Naive thymus-derived CD4-positive, alpha-beta T cell (primary cell): ENCODE data around the gene MEI1. TPM values are rescaled to one million over a fixed set of nuclear protein-coding genes. Genes with fewer than 3 reads are reported as not detected.

Experiments used
- polyA plus RNA-seq, 2 donors: library from polyadenylated mRNA; unstranded; fragments of 300-500 nt; fragmentation: Illumina TruSeq; gene quantifications; one replicate each; pipeline ENCODE4 v1.2.3, GENCODE V29; 2021
- total RNA-seq, 6 experiments: library from RNA in 5 of 6; stranded (reverse) in 5 of 6; gene quantifications; 1 replicate in 5 of 6; 2 replicates in 1 of 6; pipeline ENCODE4 v1.2.3 and lab custom pipeline; 2021 to 2026

The MEI1 gene
- total and polyA plus RNA-seq, 7 experiments from 2014 or later = 40.4 to 112 (median 64.7) TPM

Other genes starting within 250 kb of the MEI1 start
- gene PHF5A, start 230.8 kb upstream of the MEI1 start, total RNA-seq = 10 to 100 TPM; 27.8 to 63.9 (median 36.0) TPM
- 10 to 100 TPM; 22.4 to 25.8 TPM for gene PHF5A, start 230.8 kb upstream of the MEI1 start, polyA plus RNA-seq
- 10 to 100 TPM; 64.5 to 84.8 (median 70.3) TPM for gene ACO2, start 230.4 kb upstream of the MEI1 start, total RNA-seq
- gene ACO2, start 230.4 kb upstream of the MEI1 start, polyA plus RNA-seq = 100 to 1,000 TPM in 1 of 2 donors, 10 to 100 TPM in 1; 60.5 to 101 TPM
- 10 to 100 TPM; 21.7 to 59.6 (median 28.5) TPM for gene POLR3H, start 155.0 kb upstream of the MEI1 start, total RNA-seq
- 10 to 100 TPM; 24.2 to 32.2 TPM for gene POLR3H, start 155.0 kb upstream of the MEI1 start, polyA plus RNA-seq
- gene CSDC2, start 138.5 kb upstream of the MEI1 start, total RNA-seq = not detected
- not detected for gene CSDC2, start 138.5 kb upstream of the MEI1 start, polyA plus RNA-seq
- 10 to 100 TPM; 22.5 to 34.3 (median 26.9) TPM for gene PMM1, start 109.7 kb upstream of the MEI1 start, total RNA-seq
- 10 to 100 TPM; 40.7 to 42.8 TPM for gene PMM1, start 109.7 kb upstream of the MEI1 start, polyA plus RNA-seq
- gene DESI1, start 78.5 kb upstream of the MEI1 start, total RNA-seq = 10 to 100 TPM; 17.4 to 45.7 (median 24.5) TPM
- gene DESI1, start 78.5 kb upstream of the MEI1 start, polyA plus RNA-seq = 10 to 100 TPM; 10.9 to 14.4 TPM
- 100 to 1,000 TPM; 139 to 270 (median 160) TPM for gene XRCC6, start 78.2 kb upstream of the MEI1 start, total RNA-seq
- gene XRCC6, start 78.2 kb upstream of the MEI1 start, polyA plus RNA-seq = 100 to 1,000 TPM; 458 to 542 TPM
- gene SNU13, start 10.6 kb upstream of the MEI1 start, total RNA-seq = 100 to 1,000 TPM; 117 to 180 (median 122) TPM
- gene SNU13, start 10.6 kb upstream of the MEI1 start, polyA plus RNA-seq = 100 to 1,000 TPM; 283 to 295 TPM
- 10 to 100 TPM; 13.7 to 22.8 (median 18.2) TPM for gene CCDC134, start 101.2 kb downstream of the MEI1 start, total RNA-seq
- 1 to 10 TPM; 4.5 to 9.1 TPM for gene CCDC134, start 101.2 kb downstream of the MEI1 start, polyA plus RNA-seq
- gene SREBF2, start 133.6 kb downstream of the MEI1 start, total RNA-seq = 100 to 1,000 TPM in 3 of 5 experiments, 10 to 100 TPM in 2; 71.5 to 117 (median 101) TPM
- 10 to 100 TPM; 17.4 to 21.0 TPM for gene SREBF2, start 133.6 kb downstream of the MEI1 start, polyA plus RNA-seq
- under 1 TPM in 3 of 5 experiments, not detected in 2; 0.34 to 0.58 (median 0.54) TPM for gene SHISA8, start 215.6 kb downstream of the MEI1 start, total RNA-seq
- not detected for gene SHISA8, start 215.6 kb downstream of the MEI1 start, polyA plus RNA-seq
- 10 to 100 TPM in 2 of 5 experiments, 1 to 10 TPM in 3; 1.2 to 17.2 (median 8.4) TPM for gene TNFRSF13C, start 227.3 kb downstream of the MEI1 start, total RNA-seq
- under 1 TPM; 0.38 to 0.39 TPM for gene TNFRSF13C, start 227.3 kb downstream of the MEI1 start, polyA plus RNA-seq
- gene CENPM, start 247.6 kb downstream of the MEI1 start, total RNA-seq = 10 to 100 TPM in 3 of 5 experiments, 1 to 10 TPM in 2; 5.1 to 51.1 (median 10.8) TPM
- gene CENPM, start 247.6 kb downstream of the MEI1 start, polyA plus RNA-seq = 1 to 10 TPM; 2.3 to 4.4 TPM